ENCODE measurements around the gene TMEM240.
"Not testable (repeated sequence)": the region's sequence is repeated elsewhere in the genome, so short reads cannot be mapped to it uniquely, and the experiment has no call there.

TMEM240 gene

DNA sequence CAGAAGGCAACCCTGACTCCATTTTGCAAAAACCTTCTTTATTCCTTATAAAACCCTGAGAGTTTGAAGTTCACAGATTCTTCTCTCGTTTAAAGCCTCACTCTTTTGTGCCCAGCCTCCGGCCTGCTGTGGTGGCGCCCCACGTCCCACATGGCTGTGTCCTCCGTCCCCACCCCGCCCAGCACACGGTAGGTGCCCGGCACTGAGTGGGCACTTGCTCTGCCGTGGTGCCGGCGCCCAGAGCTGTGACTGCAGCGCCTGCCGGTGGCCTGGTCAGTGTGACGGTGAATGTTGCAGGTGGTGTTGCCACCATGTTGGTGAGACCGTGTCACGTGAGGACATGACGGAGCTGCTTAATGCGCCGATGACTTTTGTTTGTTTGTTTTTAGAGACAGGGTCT lies 19.1 kb downstream of the TMEM240 start:
- H3K4me2 ChIP-seq = no peak overlapping the region
- no peak overlapping the region for H3K27ac ChIP-seq

GRCh38 chr1:1519805-1520505 lies 20.5 kb downstream of the TMEM240 start:
- H3K79me2 ChIP-seq (ENCODE audit: insufficient read depth, low read depth) = peaks cover 22% of the 10 kb centered on the region
- H3K27me3 ChIP-seq (ENCODE audit: insufficient read depth, low read depth); H4K20me1 ChIP-seq (ENCODE audit: insufficient read depth): not testable (repeated sequence)

More for the DNA sequence above, 19.1 kb downstream of the TMEM240 start:
- Histone ChIP-seq H2AFZ (ENCODE audit: low read depth) (no peak overlapping the region), H3K79me2 (ENCODE audit: insufficient read depth, low read depth) (peaks cover 11% of the 10 kb centered on the region; the same call in 1 of the 2 replicates), H3K36me3 (ENCODE audit: insufficient read depth) (peaks cover 5% of the 10 kb centered on the region; the same call in 1 of the 2 replicates), H4K20me1 (ENCODE audit: insufficient read depth) (no peaks in the 10 kb centered on the region), H3K9ac (no peak overlapping the region), H3K4me1 (ENCODE audit: low read depth, poor library complexity, severe bottlenecking) (no peaks in the 10 kb centered on the region), H3K27me3 (ENCODE audit: insufficient read depth, low read depth) (no peaks in the 10 kb centered on the region), H3K4me3 (IDR thresholded peaks at IDR 0.05; ENCODE audit: insufficient read depth, low read depth, low read length) (no peak overlapping the region)
- TF ChIP-seq, protein P1, sequence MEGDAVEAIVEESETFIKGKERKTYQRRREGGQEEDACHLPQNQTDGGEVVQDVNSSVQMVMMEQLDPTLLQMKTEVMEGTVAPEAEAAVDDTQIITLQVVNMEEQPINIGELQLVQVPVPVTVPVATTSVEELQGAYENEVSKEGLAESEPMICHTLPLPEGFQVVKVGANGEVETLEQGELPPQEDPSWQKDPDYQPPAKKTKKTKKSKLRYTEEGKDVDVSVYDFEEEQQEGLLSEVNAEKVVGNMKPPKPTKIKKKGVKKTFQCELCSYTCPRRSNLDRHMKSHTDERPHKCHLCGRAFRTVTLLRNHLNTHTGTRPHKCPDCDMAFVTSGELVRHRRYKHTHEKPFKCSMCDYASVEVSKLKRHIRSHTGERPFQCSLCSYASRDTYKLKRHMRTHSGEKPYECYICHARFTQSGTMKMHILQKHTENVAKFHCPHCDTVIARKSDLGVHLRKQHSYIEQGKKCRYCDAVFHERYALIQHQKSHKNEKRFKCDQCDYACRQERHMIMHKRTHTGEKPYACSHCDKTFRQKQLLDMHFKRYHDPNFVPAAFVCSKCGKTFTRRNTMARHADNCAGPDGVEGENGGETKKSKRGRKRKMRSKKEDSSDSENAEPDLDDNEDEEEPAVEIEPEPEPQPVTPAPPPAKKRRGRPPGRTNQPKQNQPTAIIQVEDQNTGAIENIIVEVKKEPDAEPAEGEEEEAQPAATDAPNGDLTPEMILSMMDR (conservative IDR thresholded peaks at IDR 0.05; ENCODE audit: low read depth, low read length) = no peak

GRCh38 chr1:1518621-1519007 lies 21.8 kb downstream of the TMEM240 start:
- not testable (repeated sequence) for H3K36me3 ChIP-seq (ENCODE audit: insufficient read depth); H3K27ac ChIP-seq

More at GRCh38 chr1:1519805-1520505, 20.5 kb downstream of the TMEM240 start:
- not testable (repeated sequence) for H3K36me3 ChIP-seq (ENCODE audit: insufficient read depth); H2AFZ ChIP-seq (ENCODE audit: low read depth); H3K27ac ChIP-seq; H3K9ac ChIP-seq; H3K4me2 ChIP-seq; H3K4me1 ChIP-seq (ENCODE audit: low read depth, poor library complexity, severe bottlenecking); H3K4me3 ChIP-seq (IDR thresholded peaks at IDR 0.05; ENCODE audit: insufficient read depth, low read depth, low read length)

DNA sequence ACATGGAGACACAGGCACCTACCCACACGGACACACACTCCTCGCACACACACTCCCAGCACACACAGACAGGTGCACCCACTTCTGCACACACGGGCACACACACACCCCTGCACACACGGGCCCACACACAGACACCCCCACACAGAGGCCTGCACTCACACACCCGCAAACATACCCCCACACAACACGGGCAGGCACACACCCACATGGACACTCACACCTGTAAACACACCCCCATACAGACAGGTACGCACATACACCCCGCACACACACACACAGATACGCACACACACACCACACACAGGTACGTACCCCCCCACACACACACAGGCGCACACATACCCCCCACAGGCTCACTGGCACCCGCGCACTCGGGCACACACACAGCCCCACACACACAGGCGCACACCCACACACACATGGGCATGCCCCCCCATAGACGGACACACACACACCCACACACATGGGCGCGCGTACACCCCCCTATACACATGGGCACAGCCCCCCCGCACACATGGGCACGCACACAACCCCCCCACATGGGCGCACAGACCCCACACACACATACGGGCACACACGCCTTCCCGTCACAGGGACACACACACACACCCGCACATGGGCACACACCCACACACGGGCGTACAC lies 22.3 kb downstream of the TMEM240 start:
- H3K36me3 ChIP-seq (ENCODE audit: insufficient read depth) = peaks cover 5% of the 10 kb centered on the region; the same call in 1 of the 2 replicates
- H3K79me2 ChIP-seq (ENCODE audit: insufficient read depth, low read depth) = peaks cover 39% of the 10 kb centered on the region
- no peaks in the 10 kb centered on the region for H4K20me1 ChIP-seq (ENCODE audit: insufficient read depth)
- H3K4me2 ChIP-seq = no peak overlapping the region
- no peaks in the 10 kb centered on the region for H3K4me1 ChIP-seq (ENCODE audit: low read depth, poor library complexity, severe bottlenecking)
- H3K4me3 ChIP-seq (IDR thresholded peaks at IDR 0.05; ENCODE audit: insufficient read depth, low read depth, low read length) = no peak overlapping the region
- no peak overlapping the region for H2AFZ ChIP-seq (ENCODE audit: low read depth)
- no peak overlapping the region for H3K9ac ChIP-seq
- TF ChIP-seq, protein P1 (conservative IDR thresholded peaks at IDR 0.05; ENCODE audit: low read depth, low read length) = no peak
- H3K27ac ChIP-seq = no peak overlapping the region
- H3K27me3 ChIP-seq (ENCODE audit: insufficient read depth, low read depth) = no peaks in the 10 kb centered on the region

More at GRCh38 chr1:1518621-1519007, 21.8 kb downstream of the TMEM240 start:
- not testable (repeated sequence) for H3K4me3 ChIP-seq (IDR thresholded peaks at IDR 0.05; ENCODE audit: insufficient read depth, low read depth, low read length); H3K4me1 ChIP-seq (ENCODE audit: low read depth, poor library complexity, severe bottlenecking); H3K27me3 ChIP-seq (ENCODE audit: insufficient read depth, low read depth); H4K20me1 ChIP-seq (ENCODE audit: insufficient read depth); H2AFZ ChIP-seq (ENCODE audit: low read depth); H3K4me2 ChIP-seq; H3K9ac ChIP-seq
- H3K79me2 ChIP-seq (ENCODE audit: insufficient read depth, low read depth) = peaks cover 35% of the 10 kb centered on the region

DNA sequence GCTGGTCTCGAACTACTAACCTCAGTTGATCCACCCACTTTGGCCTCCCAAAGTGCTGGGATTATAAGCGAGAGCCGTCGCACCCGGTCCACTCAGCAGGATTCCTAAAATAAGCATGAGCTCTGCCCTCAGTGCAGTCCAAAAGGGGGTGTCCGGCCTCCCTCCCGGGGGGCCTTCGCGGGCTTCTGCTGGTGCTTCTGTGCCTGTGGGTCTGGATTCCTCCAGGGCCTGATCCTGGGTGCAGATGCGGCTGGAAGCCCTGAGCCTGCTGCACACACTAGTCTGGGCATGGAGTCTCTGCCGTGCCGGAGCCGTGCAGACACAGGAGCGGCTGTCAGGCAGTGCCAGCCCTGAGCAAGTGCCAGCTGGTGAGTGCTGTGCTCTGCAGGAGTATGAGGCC lies 23.5 kb downstream of the TMEM240 start:
- peaks cover 43% of the 10 kb centered on the region for H3K79me2 ChIP-seq (ENCODE audit: insufficient read depth, low read depth)
- not testable (repeated sequence) for H3K27ac ChIP-seq; H3K36me3 ChIP-seq (ENCODE audit: insufficient read depth); H3K9ac ChIP-seq; H3K4me2 ChIP-seq; H2AFZ ChIP-seq (ENCODE audit: low read depth); H3K4me3 ChIP-seq (IDR thresholded peaks at IDR 0.05; ENCODE audit: insufficient read depth, low read depth, low read length); H3K27me3 ChIP-seq (ENCODE audit: insufficient read depth, low read depth); H4K20me1 ChIP-seq (ENCODE audit: insufficient read depth); H3K4me1 ChIP-seq (ENCODE audit: low read depth, poor library complexity, severe bottlenecking)

DNA sequence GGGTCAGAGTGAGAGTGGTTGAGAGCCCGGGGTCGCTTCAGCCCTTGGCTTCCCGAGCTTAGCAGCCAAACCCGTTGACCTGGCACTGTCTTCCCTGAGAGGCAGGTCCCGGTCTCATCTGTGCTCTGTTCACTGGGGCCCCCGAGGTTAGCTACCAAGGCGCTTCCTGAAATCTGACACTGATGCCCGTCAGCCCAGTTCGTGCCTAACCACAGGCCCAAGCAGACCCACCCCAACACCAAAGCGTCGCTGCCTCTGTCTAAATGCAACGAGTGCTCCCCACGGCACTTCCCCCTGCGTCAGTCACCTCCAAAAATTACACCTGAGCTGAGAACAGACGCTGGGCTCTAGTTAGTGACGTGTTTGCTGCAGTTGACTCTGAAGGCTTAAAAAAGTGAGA lies 26.0 kb downstream of the TMEM240 start:
- H3K4me2 ChIP-seq; H3K27ac ChIP-seq; H3K9ac ChIP-seq; H3K27me3 ChIP-seq (ENCODE audit: insufficient read depth, low read depth); H3K4me3 ChIP-seq (IDR thresholded peaks at IDR 0.05; ENCODE audit: insufficient read depth, low read depth, low read length); H4K20me1 ChIP-seq (ENCODE audit: insufficient read depth); H2AFZ ChIP-seq (ENCODE audit: low read depth); H3K36me3 ChIP-seq (ENCODE audit: insufficient read depth): not testable (repeated sequence)
- H3K79me2 ChIP-seq (ENCODE audit: insufficient read depth, low read depth) = peaks cover 49% of the 10 kb centered on the region
- peaks cover 12% of the 10 kb centered on the region for H3K4me1 ChIP-seq (ENCODE audit: low read depth, poor library complexity, severe bottlenecking)

DNA sequence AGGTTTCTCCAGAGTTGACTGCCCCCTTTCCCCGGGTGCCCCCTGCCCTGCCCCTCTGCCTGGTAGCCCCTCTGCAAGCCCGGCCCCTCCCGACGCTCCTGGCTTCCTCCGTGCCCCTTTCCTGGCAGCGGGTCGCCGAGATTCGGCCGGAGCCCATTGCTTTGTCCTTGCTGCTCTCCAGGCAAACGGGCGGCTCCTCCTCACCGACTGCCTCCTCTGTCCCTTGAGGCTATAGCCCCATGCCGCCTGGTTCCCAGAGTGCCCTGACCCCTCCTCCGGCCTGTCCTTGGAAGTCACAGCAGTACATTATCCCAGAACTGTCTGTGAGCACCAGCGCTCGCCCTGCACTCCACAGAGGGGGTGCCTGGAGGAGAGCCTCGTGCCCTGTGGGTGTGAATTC lies 26.7 kb downstream of the TMEM240 start:
- H3K9ac ChIP-seq; H4K20me1 ChIP-seq (ENCODE audit: insufficient read depth); H3K36me3 ChIP-seq (ENCODE audit: insufficient read depth); H3K4me3 ChIP-seq (IDR thresholded peaks at IDR 0.05; ENCODE audit: insufficient read depth, low read depth, low read length); H2AFZ ChIP-seq (ENCODE audit: low read depth); H3K27ac ChIP-seq; H3K27me3 ChIP-seq (ENCODE audit: insufficient read depth, low read depth): not testable (repeated sequence)
- Histone ChIP-seq H3K79me2 (ENCODE audit: insufficient read depth, low read depth) (peaks cover 49% of the 10 kb centered on the region), H3K4me1 (ENCODE audit: low read depth, poor library complexity, severe bottlenecking) (peaks cover 12% of the 10 kb centered on the region), H3K4me2 (peak overlapping the region; percentile 51; the same call in 1 of the 2 replicates)

DNA sequence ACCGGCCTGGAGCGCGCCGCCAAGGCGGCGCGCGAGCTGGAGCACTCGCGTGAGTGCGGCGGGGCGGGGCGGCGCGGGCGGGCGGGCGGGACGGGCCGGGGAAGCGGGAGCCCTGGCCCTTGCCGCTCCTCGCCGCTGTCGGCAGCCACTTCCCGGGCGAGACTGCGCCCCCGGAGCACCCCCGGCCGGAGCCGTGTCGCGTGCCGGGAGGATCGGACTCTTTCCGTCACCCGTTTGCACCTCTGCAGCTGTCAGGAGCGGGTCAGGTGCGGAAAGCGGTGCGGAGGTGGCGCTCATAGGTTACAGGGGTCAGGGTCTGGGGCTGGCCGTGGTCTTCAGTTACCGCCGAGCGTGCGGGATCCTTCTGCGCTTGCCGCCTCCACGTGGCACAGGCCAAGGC lies 28.0 kb downstream of the TMEM240 start:
- Histone ChIP-seq H3K4me1 (ENCODE audit: low read depth, poor library complexity, severe bottlenecking) (peaks cover 12% of the 10 kb centered on the region), H3K27ac (peak overlapping the region; percentile 58; the same call in 1 of the 2 replicates), H3K79me2 (ENCODE audit: insufficient read depth, low read depth) (peaks cover 49% of the 10 kb centered on the region), H3K9ac (peak overlapping the region; percentile 97; the same call in 1 of the 2 replicates)
- not testable (repeated sequence) for H3K4me2 ChIP-seq; H3K27me3 ChIP-seq (ENCODE audit: insufficient read depth, low read depth); H3K4me3 ChIP-seq (IDR thresholded peaks at IDR 0.05; ENCODE audit: insufficient read depth, low read depth, low read length); H4K20me1 ChIP-seq (ENCODE audit: insufficient read depth); H3K36me3 ChIP-seq (ENCODE audit: insufficient read depth); H2AFZ ChIP-seq (ENCODE audit: low read depth)

Measured in KMS-11 (cell line).